Measurements from ENCODE around the gene NGFR. TPM values are rescaled to one million over a fixed set of nuclear protein-coding genes. Genes with fewer than 3 reads are reported as not detected.
A peak's percentile ranks its signal among the peaks of the same experiment; 100 is the strongest.

NGFR gene
- polyA plus RNA-seq, 1 of the 3 experiments (the other 2 are of a cell fraction): 0.76 TPM

DNA sequence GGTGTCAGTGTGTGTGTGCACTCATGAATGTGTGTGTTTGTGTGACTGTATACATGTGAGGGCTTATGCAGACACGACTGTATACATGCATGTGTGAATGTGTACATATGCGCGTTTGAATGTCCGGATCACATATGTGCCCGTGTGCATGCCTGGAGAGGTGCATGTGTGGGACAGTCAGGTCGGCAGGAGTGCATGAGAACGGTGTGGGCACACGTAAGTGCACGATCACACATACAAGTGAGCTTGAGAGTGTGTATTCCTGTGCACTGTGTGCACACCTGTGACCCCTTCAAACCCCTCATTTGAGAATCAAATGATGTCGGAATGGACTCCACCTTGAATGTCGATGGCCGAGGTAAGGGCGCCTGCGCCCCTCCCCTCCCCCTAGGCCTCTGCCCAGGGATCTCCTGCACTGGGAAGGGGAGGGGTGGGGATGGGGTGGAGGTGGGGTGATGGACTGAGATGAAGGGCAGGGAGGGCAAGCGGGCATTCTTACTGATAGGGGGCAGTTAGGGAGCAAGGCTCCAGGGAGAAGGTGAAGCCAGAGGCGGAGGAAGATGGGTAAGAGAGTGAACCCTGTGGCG is 601 bp upstream of the NGFR start (continued):
- TF ChIP-seq, protein P1, sequence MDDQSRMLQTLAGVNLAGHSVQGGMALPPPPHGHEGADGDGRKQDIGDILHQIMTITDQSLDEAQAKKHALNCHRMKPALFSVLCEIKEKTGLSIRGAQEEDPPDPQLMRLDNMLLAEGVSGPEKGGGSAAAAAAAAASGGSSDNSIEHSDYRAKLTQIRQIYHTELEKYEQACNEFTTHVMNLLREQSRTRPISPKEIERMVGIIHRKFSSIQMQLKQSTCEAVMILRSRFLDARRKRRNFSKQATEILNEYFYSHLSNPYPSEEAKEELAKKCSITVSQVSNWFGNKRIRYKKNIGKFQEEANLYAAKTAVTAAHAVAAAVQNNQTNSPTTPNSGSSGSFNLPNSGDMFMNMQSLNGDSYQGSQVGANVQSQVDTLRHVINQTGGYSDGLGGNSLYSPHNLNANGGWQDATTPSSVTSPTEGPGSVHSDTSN (IDR thresholded peaks at IDR 0.05): no peak

DNA sequence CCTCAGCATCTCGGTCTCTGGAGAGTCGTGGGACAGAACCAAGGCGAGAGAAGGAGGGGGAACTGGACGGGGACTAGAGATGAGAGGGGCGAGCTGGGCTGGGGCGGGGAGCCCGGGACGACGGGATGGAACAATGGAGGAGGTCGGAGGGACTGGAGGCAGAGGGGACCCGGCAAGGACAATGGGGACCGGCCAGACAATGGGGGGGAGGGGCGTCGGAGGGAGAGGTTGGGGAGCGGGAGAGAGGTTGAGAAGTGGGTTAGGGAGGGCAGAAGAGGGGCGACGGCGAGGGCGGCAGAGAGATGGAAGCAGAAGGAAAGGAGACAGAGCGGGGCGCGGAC is 719 bp downstream of the NGFR start:
- peak overlapping the region; percentile 93 for H3K4me2 ChIP-seq
- TF ChIP-seq ELF1 (IDR thresholded peaks at IDR 0.05) (no peak), NFIC (IDR thresholded peaks at IDR 0.05; ENCODE audit: borderline replicate concordance) (no peak), FOXM1 (IDR thresholded peaks at IDR 0.05; ENCODE audit: low read depth) (no peak), POLR2AphosphoS5 (IDR thresholded peaks at IDR 0.05; ENCODE audit: low read depth, low read length) (no peak), EZH2phosphoT487 (IDR thresholded peaks at IDR 0.05; ENCODE audit: borderline replicate concordance, low read depth) (no peak), SIN3A (IDR thresholded peaks at IDR 0.05; ENCODE audit: borderline replicate concordance, low read depth, low read length) (no peak), YY1 (IDR thresholded peaks at IDR 0.05; ENCODE audit: low read depth) (no peak), CHD2 (IDR thresholded peaks at IDR 0.05; ENCODE audit: low read length, partially characterized antibody) (no peak), TCF12 (IDR thresholded peaks at IDR 0.05) (no peak), SMC3 (IDR thresholded peaks at IDR 0.05; ENCODE audit: low read depth, low read length) (no peak)
- TF ChIP-seq, protein P2, sequence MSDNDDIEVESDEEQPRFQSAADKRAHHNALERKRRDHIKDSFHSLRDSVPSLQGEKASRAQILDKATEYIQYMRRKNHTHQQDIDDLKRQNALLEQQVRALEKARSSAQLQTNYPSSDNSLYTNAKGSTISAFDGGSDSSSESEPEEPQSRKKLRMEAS (IDR thresholded peaks at IDR 0.05; ENCODE audit: low read depth): no peak
- TF ChIP-seq, protein P3, sequence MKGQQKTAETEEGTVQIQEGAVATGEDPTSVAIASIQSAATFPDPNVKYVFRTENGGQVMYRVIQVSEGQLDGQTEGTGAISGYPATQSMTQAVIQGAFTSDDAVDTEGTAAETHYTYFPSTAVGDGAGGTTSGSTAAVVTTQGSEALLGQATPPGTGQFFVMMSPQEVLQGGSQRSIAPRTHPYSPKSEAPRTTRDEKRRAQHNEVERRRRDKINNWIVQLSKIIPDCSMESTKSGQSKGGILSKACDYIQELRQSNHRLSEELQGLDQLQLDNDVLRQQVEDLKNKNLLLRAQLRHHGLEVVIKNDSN (IDR thresholded peaks at IDR 0.05; ENCODE audit: borderline replicate concordance, low read depth): no peak
- TF ChIP-seq, protein P4, sequence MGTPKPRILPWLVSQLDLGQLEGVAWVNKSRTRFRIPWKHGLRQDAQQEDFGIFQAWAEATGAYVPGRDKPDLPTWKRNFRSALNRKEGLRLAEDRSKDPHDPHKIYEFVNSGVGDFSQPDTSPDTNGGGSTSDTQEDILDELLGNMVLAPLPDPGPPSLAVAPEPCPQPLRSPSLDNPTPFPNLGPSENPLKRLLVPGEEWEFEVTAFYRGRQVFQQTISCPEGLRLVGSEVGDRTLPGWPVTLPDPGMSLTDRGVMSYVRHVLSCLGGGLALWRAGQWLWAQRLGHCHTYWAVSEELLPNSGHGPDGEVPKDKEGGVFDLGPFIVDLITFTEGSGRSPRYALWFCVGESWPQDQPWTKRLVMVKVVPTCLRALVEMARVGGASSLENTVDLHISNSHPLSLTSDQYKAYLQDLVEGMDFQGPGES (IDR thresholded peaks at IDR 0.05; ENCODE audit: low read depth, low read length): no peak
- TF ChIP-seq, protein P5, sequence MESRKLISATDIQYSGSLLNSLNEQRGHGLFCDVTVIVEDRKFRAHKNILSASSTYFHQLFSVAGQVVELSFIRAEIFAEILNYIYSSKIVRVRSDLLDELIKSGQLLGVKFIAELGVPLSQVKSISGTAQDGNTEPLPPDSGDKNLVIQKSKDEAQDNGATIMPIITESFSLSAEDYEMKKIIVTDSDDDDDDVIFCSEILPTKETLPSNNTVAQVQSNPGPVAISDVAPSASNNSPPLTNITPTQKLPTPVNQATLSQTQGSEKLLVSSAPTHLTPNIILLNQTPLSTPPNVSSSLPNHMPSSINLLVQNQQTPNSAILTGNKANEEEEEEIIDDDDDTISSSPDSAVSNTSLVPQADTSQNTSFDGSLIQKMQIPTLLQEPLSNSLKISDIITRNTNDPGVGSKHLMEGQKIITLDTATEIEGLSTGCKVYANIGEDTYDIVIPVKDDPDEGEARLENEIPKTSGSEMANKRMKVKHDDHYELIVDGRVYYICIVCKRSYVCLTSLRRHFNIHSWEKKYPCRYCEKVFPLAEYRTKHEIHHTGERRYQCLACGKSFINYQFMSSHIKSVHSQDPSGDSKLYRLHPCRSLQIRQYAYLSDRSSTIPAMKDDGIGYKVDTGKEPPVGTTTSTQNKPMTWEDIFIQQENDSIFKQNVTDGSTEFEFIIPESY (IDR thresholded peaks at IDR 0.05; ENCODE audit: borderline replicate concordance, low read depth): no peak
- WGBS (ENCODE audit: low lambda C conversion rate): 2% methylated on average over 22 of the region's 22 CpGs
- H4K20me1 ChIP-seq (ENCODE audit: insufficient read depth): no peaks in the 10 kb centered on the region
- peak; percentile 66 for DNase-seq
- ChIA-PET CTCF (interaction anchor here (0.6 to 28.6 kb wide), 40 partner anchors 15 to 312 kb away, joined by 3 to 499 read pairs (median 12); partner anchors contain the start of genes PHB1 and SLC35B1), POLR2A (interaction anchor here (1.1 to 2.5 kb wide), 5 partner anchors 12 to 60 kb away, joined by 8 to 12 read pairs (median 8); no protein-coding TSS in a partner anchor)
- peak overlapping the region in 1 of 2 experiments; percentile 62; a peak in 1 of 4 replicates for H3K27ac ChIP-seq (ENCODE audit: low read depth in 2 of 2, low read length in 1 of 2)
- H3K9me3 ChIP-seq: no peaks in the 10 kb centered on the region
- H2AFZ ChIP-seq (ENCODE audit: low read depth): no peak overlapping the region
- H3K27me3 ChIP-seq (ENCODE audit: insufficient read depth): peaks cover 79% of the 10 kb centered on the region
- no peaks in the 10 kb centered on the region for H3K36me3 ChIP-seq (replicated peaks in 1 of 2; ENCODE audit: control insufficient read depth in 1 of 2, insufficient read depth in 2 of 2, low read length in 1 of 2)
- no peak overlapping the region for H3K9ac ChIP-seq
- peaks cover 5 to 39% of the 10 kb centered on the region in 2 experiments; a peak in 2 of 4 replicates for H3K4me1 ChIP-seq (ENCODE audit: control insufficient read depth in 1 of 2, insufficient read depth in 2 of 2, low read depth in 1 of 2, low read length in 1 of 2)
- no peaks in the 10 kb centered on the region for H3K9me2 ChIP-seq
- peaks cover 6% of the 10 kb centered on the region for H3F3A ChIP-seq (replicated peaks; ENCODE audit: insufficient read depth)
- peak overlapping the region; percentile 54 to 63 for H3K4me3 ChIP-seq (ENCODE audit: low read depth in 2 of 2, low read length in 1 of 2)
- no peaks in the 10 kb centered on the region for H3K79me2 ChIP-seq (ENCODE audit: insufficient read depth)
